Neural crest cell (in vitro differentiated cells): ENCODE data around the gene DPM1. TPM values are rescaled to one million over a fixed set of nuclear protein-coding genes. Genes with fewer than 3 reads are reported as not detected.
A peak's percentile ranks its signal among the peaks of the same experiment; 100 is the strongest.

Experiments
- DNase-seq: peaks from one replicate; pipeline ENCODE4 v3.0.0; 2021; ENCODE audit warnings: low read depth, mixed read lengths, low spot score
- H3K27ac Mint-ChIP-seq: one replicate; pipeline ENCODE4 v1.8.0; 2021; ENCODE audit warnings: mild to moderate bottlenecking, mixed read lengths; ENCODE audit not compliant: unreplicated experiment
- H3K27me3 Mint-ChIP-seq: 2 replicates; pipeline ENCODE4 v1.8.0; 2021; ENCODE audit warnings: low read depth, mild to moderate bottlenecking, mixed read lengths
- H3K36me3 Mint-ChIP-seq: 2 replicates; pipeline ENCODE4 v1.8.0; 2021; ENCODE audit warnings: low read depth, mild to moderate bottlenecking, mixed read lengths
- H3K4me1 Mint-ChIP-seq: 2 replicates; pipeline ENCODE4 v1.8.0; 2021; ENCODE audit warnings: mixed read lengths
- H3K4me3 Mint-ChIP-seq: one replicate; pipeline ENCODE4 v1.8.0; 2021; ENCODE audit warnings: mild to moderate bottlenecking, mixed read lengths
- H3K9me3 Mint-ChIP-seq: 2 replicates; pipeline ENCODE4 v1.8.0; 2021; ENCODE audit warnings: mixed read lengths
- CTCF ChIP-seq: fragments of 200-600 bp; sonication (generic); conservative IDR thresholded peaks from 2 replicates; pipeline ENCODE4 v1.5.0; 2021; ENCODE audit warnings: antibody characterized with exemption, mild to moderate bottlenecking
- total RNA-seq: library from RNA; stranded (reverse); gene quantifications from 2 replicates; pipeline ENCODE4 v1.2.1, GENCODE V29; 2021

The DPM1 gene
- total RNA-seq, 1 donor from 2014 or later: 42.9 TPM

GRCh38 chr20:50893620-50894019, 64.7 kb downstream of the DPM1 start:
- no peaks in the 10 kb centered on the region for H3K9me3 Mint-ChIP-seq
- no peak overlapping the region for H3K27ac Mint-ChIP-seq

GRCh38 chr20:50892394-50892793, 65.9 kb downstream of the DPM1 start:
- H3K27ac Mint-ChIP-seq: no peak overlapping the region
- no peaks in the 10 kb centered on the region for H3K4me1 Mint-ChIP-seq
- H3K27me3 Mint-ChIP-seq: no peaks in the 10 kb centered on the region
- no peaks in the 10 kb centered on the region for H3K9me3 Mint-ChIP-seq
- no peak overlapping the region for H3K4me3 Mint-ChIP-seq
- TF ChIP-seq CTCF: no peak
- H3K36me3 Mint-ChIP-seq: peaks cover 40% of the 10 kb centered on the region
- DNase-seq: no peak

More at GRCh38 chr20:50893620-50894019, 64.7 kb downstream of the DPM1 start:
- DNase-seq: no peak
- no peak for TF ChIP-seq CTCF
- peaks cover 44% of the 10 kb centered on the region for H3K36me3 Mint-ChIP-seq
- H3K4me3 Mint-ChIP-seq: no peak overlapping the region
- H3K4me1 Mint-ChIP-seq: no peaks in the 10 kb centered on the region
- H3K27me3 Mint-ChIP-seq: no peaks in the 10 kb centered on the region

GRCh38 chr20:50891138-50891537, 67.2 kb downstream of the DPM1 start:
- no peak for TF ChIP-seq CTCF
- no peaks in the 10 kb centered on the region for H3K9me3 Mint-ChIP-seq
- no peak for DNase-seq
- H3K4me3 Mint-ChIP-seq: no peak overlapping the region
- H3K4me1 Mint-ChIP-seq: no peaks in the 10 kb centered on the region
- no peak overlapping the region for H3K27ac Mint-ChIP-seq
- H3K27me3 Mint-ChIP-seq: no peaks in the 10 kb centered on the region
- H3K36me3 Mint-ChIP-seq: peaks cover 38% of the 10 kb centered on the region

DNA sequence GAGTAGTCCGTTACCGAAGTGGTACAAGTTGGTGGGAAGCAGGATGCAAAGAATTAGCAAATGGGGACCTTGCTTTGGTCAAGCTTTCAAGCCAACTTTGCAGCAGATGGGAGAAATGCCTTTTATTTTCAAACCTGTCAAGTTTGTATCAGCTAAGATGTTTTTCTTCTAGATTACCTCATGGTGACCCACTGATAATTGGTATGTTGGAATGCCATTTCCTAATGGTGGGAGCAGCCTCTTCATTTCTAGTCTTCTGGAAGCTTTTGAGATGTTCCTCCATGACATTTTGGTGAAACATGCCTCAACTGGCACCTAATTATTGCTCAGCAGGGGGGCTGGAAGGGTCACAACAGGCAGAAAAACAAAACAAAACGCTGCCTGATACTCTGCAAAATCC, 70.8 kb downstream of the DPM1 start:
- no peak overlapping the region for H3K4me3 Mint-ChIP-seq
- DNase-seq: no peak
- no peaks in the 10 kb centered on the region for H3K27me3 Mint-ChIP-seq
- no peak for TF ChIP-seq CTCF
- no peak overlapping the region for H3K27ac Mint-ChIP-seq
- H3K36me3 Mint-ChIP-seq: peaks cover 28% of the 10 kb centered on the region
- H3K9me3 Mint-ChIP-seq: no peaks in the 10 kb centered on the region
- no peaks in the 10 kb centered on the region for H3K4me1 Mint-ChIP-seq

DNA sequence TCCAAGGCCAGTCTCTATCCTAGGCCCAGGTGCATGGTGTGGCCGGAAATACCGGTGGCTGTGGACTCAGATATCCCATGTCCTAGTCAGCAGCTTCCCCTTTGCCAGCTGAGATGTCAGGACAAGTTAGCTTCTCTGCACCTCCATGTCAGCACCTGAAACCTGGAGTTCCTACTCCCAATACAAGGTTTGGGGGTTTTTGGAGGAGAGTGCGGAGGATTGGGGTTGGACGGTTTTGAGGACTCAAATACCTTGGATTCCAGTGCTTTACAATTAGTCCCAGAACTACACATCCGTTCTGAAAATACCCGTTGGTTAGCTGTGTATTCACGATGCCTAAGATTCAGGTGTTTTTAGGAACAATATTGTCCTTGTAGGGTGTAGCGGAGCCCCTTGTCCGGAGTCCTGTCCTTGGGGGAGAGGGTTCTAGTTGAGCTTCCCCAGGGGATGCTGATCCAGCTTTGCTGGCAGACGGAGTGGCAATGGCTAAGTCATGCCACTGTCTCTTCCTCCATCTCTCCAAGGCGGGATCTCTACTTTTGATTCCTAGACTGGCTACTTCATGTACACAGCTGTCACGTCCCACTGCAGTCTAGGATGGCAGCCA, 72.0 kb downstream of the DPM1 start:
- Mint-ChIP-seq H3K4me1 (no peaks in the 10 kb centered on the region), H3K4me3 (peak overlapping the region; percentile 12), H3K36me3 (peaks cover 18% of the 10 kb centered on the region), H3K27ac (no peak overlapping the region), H3K27me3 (no peaks in the 10 kb centered on the region), H3K9me3 (no peaks in the 10 kb centered on the region)
- no peak for DNase-seq
- TF ChIP-seq CTCF: no peak
